Cardiac fibroblast (primary cell): ENCODE results near the gene WDR44.
A peak's percentile ranks its signal among the peaks of the same experiment; 100 is the strongest.

Experiments
- DNase-seq, 2 donors: peaks; one replicate each; pipeline versions ENCODE4 v3.0.0 to v3.0.0-alpha.2; 2010; ENCODE audit warnings: low read depth in 2 of 2
- H3K4me3 ChIP-seq, 2 donors: replicated peaks in 1 of 2; 1 replicate in 1 of 2; 2 replicates in 1 of 2; pipeline ENCODE4 v1.5.1; 2011; ENCODE audit warnings: low read depth in 2 of 2, low read length in 2 of 2, mild to moderate bottlenecking in 2 of 2, moderate library complexity in 1 of 2
- TF ChIP-seq, protein P1 (sequence below): IDR thresholded peaks from one replicate; pipeline ENCODE4 v1.5.1; 2011; ENCODE audit warnings: low read depth, mild to moderate bottlenecking, low read length, inconsistent platforms

WDR44 gene

GRCh38 chrX:118349188-118349587 is 3.3 kb downstream of the WDR44 start:
- TF ChIP-seq, protein P1, sequence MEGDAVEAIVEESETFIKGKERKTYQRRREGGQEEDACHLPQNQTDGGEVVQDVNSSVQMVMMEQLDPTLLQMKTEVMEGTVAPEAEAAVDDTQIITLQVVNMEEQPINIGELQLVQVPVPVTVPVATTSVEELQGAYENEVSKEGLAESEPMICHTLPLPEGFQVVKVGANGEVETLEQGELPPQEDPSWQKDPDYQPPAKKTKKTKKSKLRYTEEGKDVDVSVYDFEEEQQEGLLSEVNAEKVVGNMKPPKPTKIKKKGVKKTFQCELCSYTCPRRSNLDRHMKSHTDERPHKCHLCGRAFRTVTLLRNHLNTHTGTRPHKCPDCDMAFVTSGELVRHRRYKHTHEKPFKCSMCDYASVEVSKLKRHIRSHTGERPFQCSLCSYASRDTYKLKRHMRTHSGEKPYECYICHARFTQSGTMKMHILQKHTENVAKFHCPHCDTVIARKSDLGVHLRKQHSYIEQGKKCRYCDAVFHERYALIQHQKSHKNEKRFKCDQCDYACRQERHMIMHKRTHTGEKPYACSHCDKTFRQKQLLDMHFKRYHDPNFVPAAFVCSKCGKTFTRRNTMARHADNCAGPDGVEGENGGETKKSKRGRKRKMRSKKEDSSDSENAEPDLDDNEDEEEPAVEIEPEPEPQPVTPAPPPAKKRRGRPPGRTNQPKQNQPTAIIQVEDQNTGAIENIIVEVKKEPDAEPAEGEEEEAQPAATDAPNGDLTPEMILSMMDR: no peak
- DNase-seq: no peak
- H3K4me3 ChIP-seq: no peak overlapping the region

DNA sequence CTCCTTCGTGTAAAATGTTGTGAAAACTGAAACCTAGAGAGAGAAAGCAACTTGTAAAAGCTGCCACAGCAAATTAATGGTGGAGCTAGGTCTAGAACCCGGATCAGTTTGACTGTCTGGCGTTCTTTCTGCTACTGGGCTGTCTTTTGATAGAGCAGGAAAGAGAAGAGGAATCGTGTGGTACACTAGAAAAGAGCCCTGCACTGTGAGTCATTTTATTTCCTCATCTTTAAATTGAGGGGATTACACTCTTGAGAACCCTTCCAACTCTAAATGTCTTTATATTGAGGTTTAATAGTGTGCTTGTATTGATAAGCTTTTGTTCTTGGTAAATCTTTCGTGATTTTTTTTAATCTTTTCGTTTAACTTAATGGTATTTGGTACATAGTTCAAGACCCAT is 4.3 kb downstream of the WDR44 start:
- DNase-seq: peak; percentile 37 to 48
- TF ChIP-seq, protein P1: no peak
- no peak overlapping the region for H3K4me3 ChIP-seq

GRCh38 chrX:118350706-118351105 is 4.8 kb downstream of the WDR44 start:
- no peak for DNase-seq
- no peak overlapping the region for H3K4me3 ChIP-seq
- TF ChIP-seq, protein P1: no peak

- DNase-seq: no peak
- TF ChIP-seq, protein P1: no peak
- no peak overlapping the region for H3K4me3 ChIP-seq
Observed at GRCh38 chrX:118352566-118352965, 6.7 kb downstream of the WDR44 start.

- peak in 1 of 2 donors; percentile 33 for DNase-seq
- H3K4me3 ChIP-seq: no peak overlapping the region
- TF ChIP-seq, protein P1: no peak
Observed at GRCh38 chrX:118353081-118353850, 7.4 kb downstream of the WDR44 start.

DNA sequence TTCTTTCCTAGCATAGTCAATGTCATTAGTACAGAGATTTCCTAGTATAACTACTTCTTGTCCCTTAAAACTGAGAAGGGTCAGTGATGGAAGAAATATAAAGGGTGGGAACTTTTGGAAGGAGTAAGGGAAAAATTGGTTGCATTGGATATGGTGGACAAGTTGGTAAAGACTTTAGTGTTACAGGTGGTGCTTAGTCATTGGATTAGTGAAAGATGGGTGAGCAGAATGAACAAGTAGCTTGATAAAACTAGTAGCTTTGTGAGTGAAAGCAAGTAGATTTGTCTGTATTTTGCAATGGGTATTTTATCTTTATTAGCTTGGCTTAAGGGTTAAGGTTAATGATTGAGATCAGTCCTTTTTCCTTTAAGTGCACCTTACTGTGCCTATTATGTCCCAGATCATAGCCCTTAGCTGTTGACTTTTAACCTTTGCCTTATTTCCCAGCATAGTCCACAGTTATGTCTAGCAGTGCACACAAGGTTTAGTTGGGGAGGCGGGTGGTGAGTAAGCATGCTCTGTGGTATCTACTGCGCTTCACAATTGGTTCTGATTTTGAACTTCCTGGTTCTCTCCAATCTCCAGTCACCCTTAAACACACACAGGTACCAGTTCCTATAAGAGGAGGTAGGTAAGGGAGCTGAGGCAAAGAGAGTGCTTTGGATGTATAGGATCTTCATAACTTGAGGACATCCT is 9.5 kb downstream of the WDR44 start:
- no peak overlapping the region for H3K4me3 ChIP-seq
- no peak for DNase-seq
- TF ChIP-seq, protein P1: no peak
